ENCODE measurements around the gene IL1R1.
"Not testable (repeated sequence)": the region's sequence is repeated elsewhere in the genome, so short reads cannot be mapped to it uniquely, and the experiment has no call there.

The IL1R1 gene

GRCh38 chr2:102141970-102142828 lies at the start of gene IL1R1:
Gene IL1R1 (plus strand): TSS chr2:102142746. CDS start chr2:102157725, 14,979 bp downstream.
- Mint-ChIP-seq H3K27ac (peak within 1 kb of the TSS; percentile 78), H3K9me3 (peaks cover 57% of the 10 kb centered on the region), H3K27me3 (peaks cover 43% of the 10 kb centered on the region), H3K4me1 (peaks cover 56% of the 10 kb centered on the region), H3K36me3 (ENCODE audit: low read depth) (peaks cover 55% of the 10 kb centered on the region), H3K4me3 (peak within 1 kb of the TSS; percentile 71)
- ATAC-seq, result peak; percentile 30
- DNase-seq, result no peak

GRCh38 chr2:102093662-102094061 lies 48.9 kb upstream of the IL1R1 start:
- Mint-ChIP-seq H3K9me3 (peaks cover 20% of the 10 kb centered on the region), H3K27ac (no peak overlapping the region), H3K4me3 (no peak overlapping the region)

GRCh38 chr2:102094917-102095316 lies 47.6 kb upstream of the IL1R1 start:
- DNase-seq, result peak; percentile 56
- peak; percentile 97 for ATAC-seq
- Mint-ChIP-seq H3K4me3 (no peak overlapping the region), H3K36me3 (ENCODE audit: low read depth) (peaks cover 9% of the 10 kb centered on the region), H3K27me3 (peaks cover 4% of the 10 kb centered on the region), H3K4me1 (peaks cover 6% of the 10 kb centered on the region), H3K27ac (no peak overlapping the region), H3K9me3 (peaks cover 21% of the 10 kb centered on the region)

More at GRCh38 chr2:102093662-102094061, 48.9 kb upstream of the IL1R1 start:
- Mint-ChIP-seq H3K27me3 (peaks cover 2% of the 10 kb centered on the region), H3K4me1 (peaks cover 6% of the 10 kb centered on the region), H3K36me3 (ENCODE audit: low read depth) (peaks cover 9% of the 10 kb centered on the region)
- ATAC-seq, result no peak
- no peak for DNase-seq

- DNase-seq, result no peak
Measured at GRCh38 chr2:102096103-102096502, 46.4 kb upstream of the IL1R1 start.

GRCh38 chr2:102098756-102099155 lies 43.8 kb upstream of the IL1R1 start:
- peaks cover 4% of the 10 kb centered on the region for H3K9me3 Mint-ChIP-seq
- no peak for DNase-seq
- ATAC-seq, result no peak
- peaks cover 25% of the 10 kb centered on the region for H3K4me1 Mint-ChIP-seq
- H3K4me3 Mint-ChIP-seq, result no peak overlapping the region
- H3K27me3 Mint-ChIP-seq, result peaks cover 15% of the 10 kb centered on the region
- no peaks in the 10 kb centered on the region for H3K36me3 Mint-ChIP-seq (ENCODE audit: low read depth)
- H3K27ac Mint-ChIP-seq, result no peak overlapping the region

More at GRCh38 chr2:102096103-102096502, 46.4 kb upstream of the IL1R1 start:
- Mint-ChIP-seq H3K27me3 (peaks cover 6% of the 10 kb centered on the region), H3K9me3 (peaks cover 16% of the 10 kb centered on the region), H3K27ac (no peak overlapping the region), H3K4me1 (peaks cover 18% of the 10 kb centered on the region), H3K4me3 (no peak overlapping the region), H3K36me3 (ENCODE audit: low read depth) (no peaks in the 10 kb centered on the region)
- ATAC-seq, result no peak

- Mint-ChIP-seq H3K4me3 (no peak overlapping the region), H3K9me3 (peaks cover 4% of the 10 kb centered on the region), H3K27me3 (peaks cover 18% of the 10 kb centered on the region), H3K4me1 (peaks cover 32% of the 10 kb centered on the region), H3K27ac (peak overlapping the region; percentile 78), H3K36me3 (ENCODE audit: low read depth) (peaks cover 2% of the 10 kb centered on the region)
- ATAC-seq (no peak), DNase-seq (no peak)
Measured at GRCh38 chr2:102099536-102100298, 42.8 kb upstream of the IL1R1 start.

- Mint-ChIP-seq H3K27ac (peak overlapping the region; percentile 78), H3K36me3 (ENCODE audit: low read depth) (peaks cover 2% of the 10 kb centered on the region), H3K9me3 (peaks cover 4% of the 10 kb centered on the region), H3K4me3 (no peak overlapping the region), H3K27me3 (peaks cover 18% of the 10 kb centered on the region), H3K4me1 (peaks cover 31% of the 10 kb centered on the region)
- DNase-seq (peak; percentile 8), ATAC-seq (peak; percentile 68)
Measured at GRCh38 chr2:102100371-102101096, 42.0 kb upstream of the IL1R1 start.

- no peak for ATAC-seq
- no peak overlapping the region for H3K27ac Mint-ChIP-seq
- peaks cover 18% of the 10 kb centered on the region for H3K27me3 Mint-ChIP-seq
- no peak for DNase-seq
- H3K4me3 Mint-ChIP-seq, result no peak overlapping the region
- peaks cover 4% of the 10 kb centered on the region for H3K9me3 Mint-ChIP-seq
- peaks cover 34% of the 10 kb centered on the region for H3K4me1 Mint-ChIP-seq
- peaks cover 2% of the 10 kb centered on the region for H3K36me3 Mint-ChIP-seq (ENCODE audit: low read depth)
Measured at GRCh38 chr2:102101097-102101848, 41.3 kb upstream of the IL1R1 start.

- peaks cover 2% of the 10 kb centered on the region for H3K36me3 Mint-ChIP-seq (ENCODE audit: low read depth)
- H3K4me1 Mint-ChIP-seq, result peaks cover 34% of the 10 kb centered on the region
- DNase-seq (no peak), ATAC-seq (no peak)
- no peak overlapping the region for H3K27ac Mint-ChIP-seq
- peaks cover 18% of the 10 kb centered on the region for H3K27me3 Mint-ChIP-seq
- H3K4me3 Mint-ChIP-seq, result no peak overlapping the region
- peaks cover 4% of the 10 kb centered on the region for H3K9me3 Mint-ChIP-seq
Measured at GRCh38 chr2:102101849-102102635, 40.5 kb upstream of the IL1R1 start.

- peaks cover 18% of the 10 kb centered on the region for H3K27me3 Mint-ChIP-seq
- H3K27ac Mint-ChIP-seq, result peak overlapping the region; percentile 61
- DNase-seq; ATAC-seq; H3K9me3 Mint-ChIP-seq; H3K4me3 Mint-ChIP-seq; H3K36me3 Mint-ChIP-seq (ENCODE audit: low read depth): not testable (repeated sequence)
- H3K4me1 Mint-ChIP-seq, result peaks cover 34% of the 10 kb centered on the region
Measured at GRCh38 chr2:102102636-102102948, 40.0 kb upstream of the IL1R1 start.

- Mint-ChIP-seq H3K27me3 (peaks cover 19% of the 10 kb centered on the region), H3K27ac (no peak overlapping the region), H3K9me3 (peaks cover 4% of the 10 kb centered on the region), H3K4me1 (peaks cover 34% of the 10 kb centered on the region), H3K36me3 (ENCODE audit: low read depth) (peaks cover 2% of the 10 kb centered on the region), H3K4me3 (no peak overlapping the region)
- no peak for ATAC-seq
- DNase-seq, result no peak
Measured at GRCh38 chr2:102103284-102103683, 39.3 kb upstream of the IL1R1 start.

- DNase-seq (peak; percentile 64), ATAC-seq (peak; percentile 67)
- Mint-ChIP-seq H3K36me3 (ENCODE audit: low read depth) (peaks cover 2% of the 10 kb centered on the region), H3K27ac (peak overlapping the region; percentile 64), H3K4me3 (peak overlapping the region; percentile 67), H3K27me3 (peaks cover 16% of the 10 kb centered on the region), H3K4me1 (peaks cover 34% of the 10 kb centered on the region), H3K9me3 (peaks cover 4% of the 10 kb centered on the region)
Measured at GRCh38 chr2:102103992-102104871, 38.3 kb upstream of the IL1R1 start.
